Esophagus muscularis mucosa (tissue), 4 donors: ENCODE measurements around the gene TAF6L.

Experiments used
- CTCF ChIP-seq, 3 experiments: fragments of 200-600 bp in 2 of 3; fragments of 450-650 bp in 1 of 3; sonication (generic) in 2 of 3; IDR thresholded peaks; one replicate each; pipeline ENCODE4 v1.5.1; 2017 to 2019; ENCODE audit warnings: antibody characterized with exemption in 3 of 3, mild to moderate bottlenecking in 2 of 3, moderate library complexity in 1 of 3
- EP300 ChIP-seq: sonication (generic); formaldehyde crosslinking; IDR thresholded peaks from one replicate; pipeline ENCODE4 v1.6.1; 2017; ENCODE audit warnings: antibody characterized with exemption
- POLR2A ChIP-seq: fragments of 450-650 bp; IDR thresholded peaks from one replicate; pipeline ENCODE4 v1.6.1; 2017; ENCODE audit warnings: antibody characterized with exemption, moderate library complexity, mild to moderate bottlenecking, low read depth
- POLR2AphosphoS5 ChIP-seq, 2 donors: sonication (generic); formaldehyde crosslinking; IDR thresholded peaks; one replicate each; pipeline ENCODE4 v1.6.1; 2017; ENCODE audit warnings: antibody characterized with exemption in 2 of 2

DNA sequence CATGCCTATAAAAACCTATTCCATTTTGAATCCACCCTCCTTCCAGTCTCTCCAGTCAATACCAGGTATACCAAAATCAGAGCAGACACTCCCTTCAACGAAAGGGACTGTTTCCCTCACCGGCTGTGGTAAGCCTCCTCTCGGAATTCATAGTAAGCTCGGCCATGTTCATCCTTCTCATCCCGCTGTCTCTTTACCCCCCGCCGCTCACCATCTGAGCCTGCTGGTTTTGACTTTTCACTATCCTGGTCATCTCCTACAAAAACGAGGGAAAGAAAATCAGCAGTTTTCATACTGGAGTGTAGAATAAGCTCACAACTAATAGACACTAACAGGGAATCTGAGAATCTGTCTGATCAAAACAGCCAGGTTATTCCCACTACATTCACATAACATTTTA is 47.0 kb upstream of the TAF6L start:
- TF ChIP-seq CTCF (IDR thresholded peaks at IDR 0.05) = no peak
- TF ChIP-seq EP300 = no peak
- no peak for TF ChIP-seq POLR2A
- TF ChIP-seq POLR2AphosphoS5 (IDR thresholded peaks at IDR 0.05) = no peak
